HEK293 (cell line): ENCODE data around the gene TMEM179B.

Source experiments
- GLI2 ChIP-seq: fragments of 450-650 bp; formaldehyde crosslinking; IDR thresholded peaks from 2 replicates; pipeline ENCODE4; 2017; ENCODE audit warnings: missing biosample characterization, missing genetic modification characterization, low read depth, borderline replicate concordance
- GLIS1 ChIP-seq: fragments of 450-650 bp; formaldehyde crosslinking; IDR thresholded peaks from 2 replicates; pipeline ENCODE4 v1.5.1; 2016; ENCODE audit warnings: missing biosample characterization, missing genetic modification characterization
- KLF1 ChIP-seq: fragments of 450-650 bp; formaldehyde crosslinking; IDR thresholded peaks from 2 replicates; pipeline ENCODE4 v1.5.1; 2016; ENCODE audit warnings: missing biosample characterization, missing genetic modification characterization
- KLF10 ChIP-seq: fragments of 450-650 bp; IDR thresholded peaks from 2 replicates; pipeline ENCODE4 v1.5.1; 2018; ENCODE audit warnings: missing biosample characterization, mild to moderate bottlenecking, missing genetic modification characterization
- KLF16 ChIP-seq: fragments of 450-650 bp; formaldehyde crosslinking; IDR thresholded peaks from 2 replicates; pipeline ENCODE4 v1.5.1; 2017; ENCODE audit warnings: missing biosample characterization, missing genetic modification characterization
- KLF8 ChIP-seq: fragments of 450-650 bp; formaldehyde crosslinking; IDR thresholded peaks from 2 replicates; pipeline ENCODE4 v1.5.1; 2016; ENCODE audit warnings: missing biosample characterization, missing genetic modification characterization
- MZF1 ChIP-seq: fragments of 450-650 bp; formaldehyde crosslinking; IDR thresholded peaks from 2 replicates; pipeline ENCODE4 v1.5.1; 2017; ENCODE audit warnings: missing biosample characterization, missing genetic modification characterization, borderline replicate concordance
- SP7 ChIP-seq: fragments of 450-650 bp; formaldehyde crosslinking; IDR thresholded peaks from 2 replicates; pipeline ENCODE4 v1.5.1; 2016; ENCODE audit warnings: missing biosample characterization, missing genetic modification characterization
- YY2 ChIP-seq: fragments of 450-650 bp; formaldehyde crosslinking; IDR thresholded peaks from 2 replicates; pipeline ENCODE4 v1.5.1; 2016; ENCODE audit warnings: missing biosample characterization, missing genetic modification characterization
- ZBTB17 ChIP-seq: fragments of 450-650 bp; formaldehyde crosslinking; IDR thresholded peaks from 2 replicates; pipeline ENCODE4 v1.5.1; 2016; ENCODE audit warnings: missing biosample characterization, missing genetic modification characterization
- ZBTB20 ChIP-seq: fragments of 450-650 bp; formaldehyde crosslinking; IDR thresholded peaks from 2 replicates; pipeline ENCODE4 v1.5.1; 2016; ENCODE audit warnings: missing biosample characterization, missing genetic modification characterization
- ZBTB48 ChIP-seq: fragments of 450-650 bp; formaldehyde crosslinking; IDR thresholded peaks from 2 replicates; pipeline ENCODE4 v1.5.1; 2016; ENCODE audit warnings: missing biosample characterization, missing genetic modification characterization
- ZFHX2 ChIP-seq: fragments of 450-650 bp; formaldehyde crosslinking; conservative IDR thresholded peaks from 2 replicates; pipeline ENCODE4 v1.5.1; 2016; ENCODE audit warnings: missing biosample characterization, missing genetic modification characterization
- ZNF132 ChIP-seq: fragments of 450-650 bp; formaldehyde crosslinking; IDR thresholded peaks from 2 replicates; pipeline ENCODE4 v1.5.1; 2017; ENCODE audit warnings: missing biosample characterization, missing genetic modification characterization, borderline replicate concordance
- ZNF211 ChIP-seq: fragments of 450-650 bp; formaldehyde crosslinking; IDR thresholded peaks from 2 replicates; pipeline ENCODE4 v1.5.1; 2016; ENCODE audit warnings: low read depth, missing biosample characterization, missing genetic modification characterization
- ZNF311 ChIP-seq: fragments of 450-650 bp; formaldehyde crosslinking; IDR thresholded peaks from 2 replicates; pipeline ENCODE4 v1.5.1; 2017; ENCODE audit warnings: missing biosample characterization, missing genetic modification characterization, borderline replicate concordance
- ZNF423 ChIP-seq: fragments of 450-650 bp; formaldehyde crosslinking; IDR thresholded peaks from 2 replicates; pipeline ENCODE4 v1.5.1; 2016; ENCODE audit warnings: missing biosample characterization, missing genetic modification characterization
- ZNF530 ChIP-seq: fragments of 450-650 bp; formaldehyde crosslinking; IDR thresholded peaks from 2 replicates; pipeline ENCODE4 v1.5.1; 2016; ENCODE audit warnings: low read depth, missing biosample characterization, missing genetic modification characterization
- ZNF76 ChIP-seq: fragments of 450-650 bp; formaldehyde crosslinking; IDR thresholded peaks from 2 replicates; pipeline ENCODE4; 2016; ENCODE audit warnings: low read depth, missing biosample characterization, missing genetic modification characterization, borderline replicate concordance
- ZSCAN23 ChIP-seq: fragments of 450-650 bp; formaldehyde crosslinking; IDR thresholded peaks from 2 replicates; pipeline ENCODE4 v1.5.1; 2016; ENCODE audit warnings: missing biosample characterization, missing genetic modification characterization
- ZSCAN30 ChIP-seq: fragments of 450-650 bp; IDR thresholded peaks from 2 replicates; pipeline ENCODE4 v1.5.1; 2018; ENCODE audit warnings: missing biosample characterization, mild to moderate bottlenecking, missing genetic modification characterization, moderate library complexity
- ZXDB ChIP-seq: fragments of 450-650 bp; formaldehyde crosslinking; IDR thresholded peaks from 2 replicates; pipeline ENCODE4 v1.5.1; 2016; ENCODE audit warnings: missing biosample characterization, missing genetic modification characterization
- TF ChIP-seq, protein P1 (sequence below): fragments of 450-650 bp; formaldehyde crosslinking; optimal IDR thresholded peaks from 2 replicates; pipeline ENCODE3; 2016; ENCODE audit warnings: missing biosample characterization, mild to moderate bottlenecking, missing genetic modification characterization
- TF ChIP-seq, protein P2 (sequence below): fragments of 450-650 bp; formaldehyde crosslinking; conservative IDR thresholded peaks from 2 replicates; pipeline ENCODE4 v1.5.1; 2016; ENCODE audit warnings: low read depth, missing biosample characterization, missing genetic modification characterization
- TF ChIP-seq, protein P3 (sequence below): fragments of 450-650 bp; formaldehyde crosslinking; IDR thresholded peaks from 2 replicates; pipeline ENCODE4 v1.5.1; 2016; ENCODE audit warnings: missing biosample characterization, missing genetic modification characterization
- TF ChIP-seq, protein P4 (sequence below): fragments of 450-650 bp; formaldehyde crosslinking; IDR thresholded peaks from 2 replicates; pipeline ENCODE4 v1.5.1; 2017; ENCODE audit warnings: missing biosample characterization, mild to moderate bottlenecking, missing genetic modification characterization, moderate library complexity
- TF ChIP-seq, protein P5 (sequence below): fragments of 450-650 bp; formaldehyde crosslinking; IDR thresholded peaks from 2 replicates; pipeline ENCODE4 v1.5.1; 2016; ENCODE audit warnings: missing biosample characterization, missing genetic modification characterization
- TF ChIP-seq, protein P6 (sequence below): fragments of 450-650 bp; formaldehyde crosslinking; IDR thresholded peaks from 2 replicates; pipeline ENCODE4 v1.5.1; 2016; ENCODE audit warnings: missing biosample characterization, missing genetic modification characterization, borderline replicate concordance

The TMEM179B gene

DNA sequence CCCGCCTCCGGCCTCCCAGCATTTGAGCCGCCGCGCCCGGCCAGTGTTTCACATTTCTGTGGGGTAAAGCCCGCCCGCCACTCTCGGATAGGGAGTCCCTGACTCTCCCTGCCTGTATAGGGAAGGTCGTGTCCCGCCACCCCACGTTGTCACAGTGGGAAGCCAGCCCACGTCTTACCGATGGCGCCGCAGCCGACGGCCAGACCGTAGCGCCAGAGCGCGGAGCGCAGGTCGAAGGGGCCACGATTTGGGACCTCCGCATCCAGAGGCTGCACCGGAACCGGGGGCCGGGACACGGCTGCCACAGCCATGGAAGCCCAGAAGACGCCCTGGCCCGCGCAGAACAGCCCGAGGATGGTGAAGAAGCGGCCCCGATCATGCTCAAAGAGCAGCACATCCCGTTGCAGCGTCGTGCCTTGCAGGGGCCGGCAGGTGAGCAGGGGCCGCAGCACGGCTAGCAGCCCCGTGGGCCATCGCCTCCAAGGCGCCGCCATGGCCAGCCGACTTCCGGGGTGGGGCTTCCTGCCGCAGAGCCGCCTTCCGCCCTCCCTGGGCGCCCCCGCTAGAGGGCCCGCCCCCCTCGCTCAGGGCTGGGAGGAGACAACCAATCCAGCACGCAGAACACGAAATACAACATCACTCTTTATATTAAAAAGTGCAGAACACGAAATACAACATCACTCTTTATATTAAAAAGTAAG lies 4.4 kb downstream of the TMEM179B start, which contains the start of gene TMEM223 (continued):
- TF ChIP-seq, protein P1, sequence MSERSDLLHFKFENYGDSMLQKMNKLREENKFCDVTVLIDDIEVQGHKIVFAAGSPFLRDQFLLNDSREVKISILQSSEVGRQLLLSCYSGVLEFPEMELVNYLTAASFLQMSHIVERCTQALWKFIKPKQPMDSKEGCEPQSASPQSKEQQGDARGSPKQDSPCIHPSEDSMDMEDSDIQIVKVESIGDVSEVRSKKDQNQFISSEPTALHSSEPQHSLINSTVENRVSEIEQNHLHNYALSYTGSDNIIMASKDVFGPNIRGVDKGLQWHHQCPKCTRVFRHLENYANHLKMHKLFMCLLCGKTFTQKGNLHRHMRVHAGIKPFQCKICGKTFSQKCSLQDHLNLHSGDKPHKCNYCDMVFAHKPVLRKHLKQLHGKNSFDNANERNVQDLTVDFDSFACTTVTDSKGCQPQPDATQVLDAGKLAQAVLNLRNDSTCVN (tag by site-specific recombination), result peak; percentile 53
- TF ChIP-seq ZNF311 (tag by site-specific recombination) (no peak), ZXDB (peak; percentile 99), GLIS1 (tag by site-specific recombination) (peak; percentile 58), ZNF76 (peak; percentile 32; the same call in 1 of the 2 replicates), ZNF211 (tag by site-specific recombination) (no peak), MZF1 (tag by site-specific recombination) (no peak), ZBTB17 (tag by site-specific recombination) (peak; percentile 65; the same call in 1 of the 2 replicates), ZNF530 (tag by site-specific recombination) (no peak), SP7 (tag by site-specific recombination) (peak; percentile 48; the same call in 1 of the 2 replicates), ZSCAN30 (tag by site-specific recombination) (no peak; the same call in 1 of the 2 replicates), KLF8 (tag by site-specific recombination) (peak; percentile 82), ZNF132 (tag by site-specific recombination) (no peak), KLF1 (peak; percentile 54), ZNF423 (0 out of 2 replicates have a peak, but pooled peaks have one; percentile 38), YY2 (tag by site-specific recombination) (peak; percentile 86; the same call in 1 of the 2 replicates), ZFHX2 (tag by site-specific recombination) (peak; percentile 45), GLI2 (tag by site-specific recombination) (no peak), KLF10 (tag by site-specific recombination) (no peak), ZBTB48 (tag by site-specific recombination) (peak; percentile 49; the same call in 1 of the 2 replicates), ZBTB20 (tag by site-specific recombination) (peak; percentile 61; the same call in 1 of the 2 replicates), ZSCAN23 (tag by site-specific recombination) (no peak), KLF16 (peak; percentile 51; the same call in 1 of the 2 replicates)
- TF ChIP-seq, protein P2, sequence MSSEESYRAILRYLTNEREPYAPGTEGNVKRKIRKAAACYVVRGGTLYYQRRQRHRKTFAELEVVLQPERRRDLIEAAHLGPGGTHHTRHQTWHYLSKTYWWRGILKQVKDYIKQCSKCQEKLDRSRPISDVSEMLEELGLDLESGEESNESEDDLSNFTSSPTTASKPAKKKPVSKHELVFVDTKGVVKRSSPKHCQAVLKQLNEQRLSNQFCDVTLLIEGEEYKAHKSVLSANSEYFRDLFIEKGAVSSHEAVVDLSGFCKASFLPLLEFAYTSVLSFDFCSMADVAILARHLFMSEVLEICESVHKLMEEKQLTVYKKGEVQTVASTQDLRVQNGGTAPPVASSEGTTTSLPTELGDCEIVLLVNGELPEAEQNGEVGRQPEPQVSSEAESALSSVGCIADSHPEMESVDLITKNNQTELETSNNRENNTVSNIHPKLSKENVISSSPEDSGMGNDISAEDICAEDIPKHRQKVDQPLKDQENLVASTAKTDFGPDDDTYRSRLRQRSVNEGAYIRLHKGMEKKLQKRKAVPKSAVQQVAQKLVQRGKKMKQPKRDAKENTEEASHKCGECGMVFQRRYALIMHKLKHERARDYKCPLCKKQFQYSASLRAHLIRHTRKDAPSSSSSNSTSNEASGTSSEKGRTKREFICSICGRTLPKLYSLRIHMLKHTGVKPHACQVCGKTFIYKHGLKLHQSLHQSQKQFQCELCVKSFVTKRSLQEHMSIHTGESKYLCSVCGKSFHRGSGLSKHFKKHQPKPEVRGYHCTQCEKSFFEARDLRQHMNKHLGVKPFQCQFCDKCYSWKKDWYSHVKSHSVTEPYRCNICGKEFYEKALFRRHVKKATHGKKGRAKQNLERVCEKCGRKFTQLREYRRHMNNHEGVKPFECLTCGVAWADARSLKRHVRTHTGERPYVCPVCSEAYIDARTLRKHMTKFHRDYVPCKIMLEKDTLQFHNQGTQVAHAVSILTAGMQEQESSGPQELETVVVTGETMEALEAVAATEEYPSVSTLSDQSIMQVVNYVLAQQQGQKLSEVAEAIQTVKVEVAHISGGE, result peak; percentile 88
- TF ChIP-seq, protein P3, sequence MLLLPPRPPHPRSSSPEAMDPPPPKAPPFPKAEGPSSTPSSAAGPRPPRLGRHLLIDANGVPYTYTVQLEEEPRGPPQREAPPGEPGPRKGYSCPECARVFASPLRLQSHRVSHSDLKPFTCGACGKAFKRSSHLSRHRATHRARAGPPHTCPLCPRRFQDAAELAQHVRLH, result no peak
- TF ChIP-seq, protein P4, sequence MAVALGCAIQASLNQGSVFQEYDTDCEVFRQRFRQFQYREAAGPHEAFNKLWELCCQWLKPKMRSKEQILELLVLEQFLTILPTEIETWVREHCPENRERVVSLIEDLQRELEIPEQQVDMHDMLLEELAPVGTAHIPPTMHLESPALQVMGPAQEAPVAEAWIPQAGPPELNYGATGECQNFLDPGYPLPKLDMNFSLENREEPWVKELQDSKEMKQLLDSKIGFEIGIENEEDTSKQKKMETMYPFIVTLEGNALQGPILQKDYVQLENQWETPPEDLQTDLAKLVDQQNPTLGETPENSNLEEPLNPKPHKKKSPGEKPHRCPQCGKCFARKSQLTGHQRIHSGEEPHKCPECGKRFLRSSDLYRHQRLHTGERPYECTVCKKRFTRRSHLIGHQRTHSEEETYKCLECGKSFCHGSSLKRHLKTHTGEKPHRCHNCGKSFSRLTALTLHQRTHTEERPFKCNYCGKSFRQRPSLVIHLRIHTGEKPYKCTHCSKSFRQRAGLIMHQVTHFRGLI, result peak; percentile 68; the same call in 1 of the 2 replicates
- TF ChIP-seq, protein P5, sequence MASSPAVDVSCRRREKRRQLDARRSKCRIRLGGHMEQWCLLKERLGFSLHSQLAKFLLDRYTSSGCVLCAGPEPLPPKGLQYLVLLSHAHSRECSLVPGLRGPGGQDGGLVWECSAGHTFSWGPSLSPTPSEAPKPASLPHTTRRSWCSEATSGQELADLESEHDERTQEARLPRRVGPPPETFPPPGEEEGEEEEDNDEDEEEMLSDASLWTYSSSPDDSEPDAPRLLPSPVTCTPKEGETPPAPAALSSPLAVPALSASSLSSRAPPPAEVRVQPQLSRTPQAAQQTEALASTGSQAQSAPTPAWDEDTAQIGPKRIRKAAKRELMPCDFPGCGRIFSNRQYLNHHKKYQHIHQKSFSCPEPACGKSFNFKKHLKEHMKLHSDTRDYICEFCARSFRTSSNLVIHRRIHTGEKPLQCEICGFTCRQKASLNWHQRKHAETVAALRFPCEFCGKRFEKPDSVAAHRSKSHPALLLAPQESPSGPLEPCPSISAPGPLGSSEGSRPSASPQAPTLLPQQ (tag by site-specific recombination), result 0 out of 2 replicates have a peak, but pooled peaks have one; percentile 13
- TF ChIP-seq, protein P6, sequence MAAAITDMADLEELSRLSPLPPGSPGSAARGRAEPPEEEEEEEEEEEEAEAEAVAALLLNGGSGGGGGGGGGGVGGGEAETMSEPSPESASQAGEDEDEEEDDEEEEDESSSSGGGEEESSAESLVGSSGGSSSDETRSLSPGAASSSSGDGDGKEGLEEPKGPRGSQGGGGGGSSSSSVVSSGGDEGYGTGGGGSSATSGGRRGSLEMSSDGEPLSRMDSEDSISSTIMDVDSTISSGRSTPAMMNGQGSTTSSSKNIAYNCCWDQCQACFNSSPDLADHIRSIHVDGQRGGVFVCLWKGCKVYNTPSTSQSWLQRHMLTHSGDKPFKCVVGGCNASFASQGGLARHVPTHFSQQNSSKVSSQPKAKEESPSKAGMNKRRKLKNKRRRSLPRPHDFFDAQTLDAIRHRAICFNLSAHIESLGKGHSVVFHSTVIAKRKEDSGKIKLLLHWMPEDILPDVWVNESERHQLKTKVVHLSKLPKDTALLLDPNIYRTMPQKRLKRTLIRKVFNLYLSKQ (tag by site-specific recombination), result no peak
